Natural killer cell (primary cell): ENCODE measurements around the gene DIRAS1. TPM values are rescaled to one million over a fixed set of nuclear protein-coding genes. Genes with fewer than 3 reads are reported as not detected.
A peak's percentile ranks its signal among the peaks of the same experiment; 100 is the strongest.

Experiments used
- ATAC-seq, 3 donors: fragments of 150-1000 bp in 2 of 3; fragments of 200-7000 bp in 1 of 3; cut with Tn5 transposase; 1 replicate in 1 of 3; 2 replicates in 2 of 3; pipeline ENCODE4 v1.10.0; 2021; ENCODE audit warnings: mild to moderate bottlenecking in 2 of 3, moderate library complexity in 2 of 3
- DNase-seq, 2 donors: peaks; one replicate each; pipeline versions ENCODE4 v3.0.0 to v3.0.0-alpha.2; 2013 to 2021; ENCODE audit warnings: mixed read lengths in 1 of 2
- H3K27ac ChIP-seq: one replicate; pipeline ENCODE4 v1.5.1; 2013; ENCODE audit warnings: mild to moderate bottlenecking, low read length
- H3K27me3 ChIP-seq: one replicate; pipeline ENCODE4 v1.6.1; 2013; ENCODE audit warnings: low read length; ENCODE audit not compliant: control insufficient read depth, insufficient read depth
- H3K36me3 ChIP-seq: one replicate; pipeline ENCODE4 v1.6.1; 2013; ENCODE audit warnings: low read length; ENCODE audit not compliant: control insufficient read depth, insufficient read depth
- H3K4me1 ChIP-seq: one replicate; pipeline ENCODE4 v1.6.1; 2013; ENCODE audit warnings: low read length; ENCODE audit not compliant: control insufficient read depth, insufficient read depth
- H3K4me3 ChIP-seq: one replicate; pipeline ENCODE4 v1.5.1; 2013; ENCODE audit warnings: low read length
- H3K9me3 ChIP-seq: one replicate; pipeline ENCODE4 v1.6.1; 2013; ENCODE audit warnings: low read length; ENCODE audit not compliant: control insufficient read depth, insufficient read depth
- H3K27ac Mint-ChIP-seq, 2 donors: one replicate each; pipeline ENCODE4 v1.8.0; 2022; ENCODE audit warnings: mild to moderate bottlenecking in 2 of 2, mixed read lengths in 2 of 2, moderate library complexity in 1 of 2
- H3K27me3 Mint-ChIP-seq, 2 donors: one replicate each; pipeline ENCODE4 v1.8.0; 2022; ENCODE audit warnings: low read depth in 2 of 2, mixed read lengths in 2 of 2
- H3K36me3 Mint-ChIP-seq: one replicate; pipeline ENCODE4 v1.8.0; 2022; ENCODE audit warnings: mixed read lengths
- H3K4me1 Mint-ChIP-seq, 2 donors: one replicate each; pipeline ENCODE4 v1.8.0; 2022; ENCODE audit warnings: mixed read lengths in 2 of 2
- H3K4me3 Mint-ChIP-seq: one replicate; pipeline ENCODE4 v1.8.0; 2022; ENCODE audit warnings: mild to moderate bottlenecking, moderate library complexity, mixed read lengths
- H3K9me3 Mint-ChIP-seq, 2 donors: one replicate each; pipeline ENCODE4 v1.8.0; 2022; ENCODE audit warnings: mixed read lengths in 2 of 2
- WGBS: methylation state at CpG from one replicate; pipeline ENCODE4 v1.1.7; 2013; ENCODE audit warnings: missing lambda C conversion rate; ENCODE audit not compliant: insufficient coverage; 5-methylcytosine and 5-hydroxymethylcytosine counted together
- intact Hi-C: fragments of 100-400 bp; cut with micrococcal nuclease; formaldehyde crosslinking; loops from one replicate; pipeline ENCODE4 v1.14.2; 2022
- total RNA-seq, 4 donors: library from RNA; stranded (reverse); fragments of 120-200 nt in 1 of 4; gene quantifications; one replicate each; pipeline versions ENCODE4 v1.2.3 to v1.2.4, GENCODE V29; 2013 to 2022
- TF ChIP-seq, protein P1 (sequence below): fragments of 200-600 bp; IDR thresholded peaks from one replicate; pipeline ENCODE4 v1.8.0; 2022; ENCODE audit warnings: antibody characterized with exemption

The DIRAS1 gene
- total RNA-seq, 3 donors from 2014 or later (not counting 1 experiment from before 2014, with no cell fraction given): 0.12 to 0.48 (median 0.18) TPM

DNA sequence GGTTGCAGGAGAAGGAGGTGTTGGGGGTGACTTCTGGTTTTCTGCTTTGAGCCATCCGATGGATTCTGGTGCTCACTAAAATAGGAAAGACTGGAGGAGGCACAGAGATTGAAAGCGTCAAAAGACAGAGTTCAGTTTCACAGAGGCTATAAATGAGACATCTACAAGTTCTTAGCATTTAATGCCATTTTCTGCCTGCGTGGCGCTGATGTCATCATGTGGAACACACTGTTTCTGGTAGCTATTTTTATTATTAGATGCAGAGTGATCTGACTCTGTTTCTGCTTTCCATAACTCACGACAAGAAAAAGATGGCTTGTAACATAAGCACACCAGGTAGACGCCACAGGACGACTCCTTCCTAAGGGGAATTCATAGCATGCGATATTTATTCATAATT, 21.9 kb upstream of the DIRAS1 start:
- intact Hi-C loops: no loop called here
- DNase-seq (no peak), ATAC-seq (no peak)
- H3K27me3 Mint-ChIP-seq: peaks cover 13 to 17% of the 10 kb centered on the region in 2 donors
- no peaks in the 10 kb centered on the region for H3K9me3 ChIP-seq
- H3K4me1 Mint-ChIP-seq: peaks cover 16 to 17% of the 10 kb centered on the region in 2 donors
- no peaks in the 10 kb centered on the region for H3K36me3 Mint-ChIP-seq
- H3K4me3 ChIP-seq: no peak overlapping the region
- H3K27me3 ChIP-seq: no peaks in the 10 kb centered on the region
- no peak overlapping the region for H3K27ac Mint-ChIP-seq
- no peaks in the 10 kb centered on the region for H3K9me3 Mint-ChIP-seq
- peaks cover 14% of the 10 kb centered on the region for H3K4me1 ChIP-seq
- TF ChIP-seq, protein P1, sequence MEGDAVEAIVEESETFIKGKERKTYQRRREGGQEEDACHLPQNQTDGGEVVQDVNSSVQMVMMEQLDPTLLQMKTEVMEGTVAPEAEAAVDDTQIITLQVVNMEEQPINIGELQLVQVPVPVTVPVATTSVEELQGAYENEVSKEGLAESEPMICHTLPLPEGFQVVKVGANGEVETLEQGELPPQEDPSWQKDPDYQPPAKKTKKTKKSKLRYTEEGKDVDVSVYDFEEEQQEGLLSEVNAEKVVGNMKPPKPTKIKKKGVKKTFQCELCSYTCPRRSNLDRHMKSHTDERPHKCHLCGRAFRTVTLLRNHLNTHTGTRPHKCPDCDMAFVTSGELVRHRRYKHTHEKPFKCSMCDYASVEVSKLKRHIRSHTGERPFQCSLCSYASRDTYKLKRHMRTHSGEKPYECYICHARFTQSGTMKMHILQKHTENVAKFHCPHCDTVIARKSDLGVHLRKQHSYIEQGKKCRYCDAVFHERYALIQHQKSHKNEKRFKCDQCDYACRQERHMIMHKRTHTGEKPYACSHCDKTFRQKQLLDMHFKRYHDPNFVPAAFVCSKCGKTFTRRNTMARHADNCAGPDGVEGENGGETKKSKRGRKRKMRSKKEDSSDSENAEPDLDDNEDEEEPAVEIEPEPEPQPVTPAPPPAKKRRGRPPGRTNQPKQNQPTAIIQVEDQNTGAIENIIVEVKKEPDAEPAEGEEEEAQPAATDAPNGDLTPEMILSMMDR: no peak
- 81% methylated on average over 8 of the region's 8 CpGs for WGBS
- no peak overlapping the region for H3K27ac ChIP-seq
- no peaks in the 10 kb centered on the region for H3K36me3 ChIP-seq
- no peak overlapping the region for H3K4me3 Mint-ChIP-seq

DNA sequence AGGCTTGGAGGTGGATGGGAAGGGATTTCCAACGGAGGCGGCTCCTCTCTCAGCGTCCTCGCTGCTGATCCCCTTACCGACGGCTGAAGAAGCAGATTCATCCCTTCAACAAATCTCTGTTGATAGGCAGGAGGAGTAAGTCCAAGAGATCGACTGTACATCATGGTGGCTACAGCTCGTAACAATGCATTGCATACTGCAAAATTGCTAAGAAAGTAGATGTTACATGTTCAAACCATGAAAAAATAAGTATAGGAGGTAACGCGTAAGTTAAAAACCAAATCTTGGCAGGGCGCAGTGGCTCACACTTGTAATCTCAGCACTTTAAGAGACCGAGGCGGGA, 19.1 kb upstream of the DIRAS1 start:
- Histone ChIP-seq H3K9me3 (no peaks in the 10 kb centered on the region), H3K4me1 (peaks cover 14% of the 10 kb centered on the region), H3K27me3 (no peaks in the 10 kb centered on the region), H3K36me3 (peaks cover 12% of the 10 kb centered on the region), H3K4me3 (no peak overlapping the region), H3K27ac (no peak overlapping the region)
- Mint-ChIP-seq H3K27ac (peak overlapping the region in 1 of 2 donors; percentile 68), H3K27me3 (peaks cover 13 to 14% of the 10 kb centered on the region in 2 donors), H3K4me1 (peaks cover 16 to 21% of the 10 kb centered on the region in 2 donors), H3K36me3 (no peaks in the 10 kb centered on the region), H3K9me3 (no peaks in the 10 kb centered on the region), H3K4me3 (peak overlapping the region; percentile 86)
- intact Hi-C loops: no loop called here
- DNase-seq (no peak), ATAC-seq (no peak)
- TF ChIP-seq, protein P1: no peak
- 45% methylated on average over 13 of the region's 13 CpGs for WGBS

DNA sequence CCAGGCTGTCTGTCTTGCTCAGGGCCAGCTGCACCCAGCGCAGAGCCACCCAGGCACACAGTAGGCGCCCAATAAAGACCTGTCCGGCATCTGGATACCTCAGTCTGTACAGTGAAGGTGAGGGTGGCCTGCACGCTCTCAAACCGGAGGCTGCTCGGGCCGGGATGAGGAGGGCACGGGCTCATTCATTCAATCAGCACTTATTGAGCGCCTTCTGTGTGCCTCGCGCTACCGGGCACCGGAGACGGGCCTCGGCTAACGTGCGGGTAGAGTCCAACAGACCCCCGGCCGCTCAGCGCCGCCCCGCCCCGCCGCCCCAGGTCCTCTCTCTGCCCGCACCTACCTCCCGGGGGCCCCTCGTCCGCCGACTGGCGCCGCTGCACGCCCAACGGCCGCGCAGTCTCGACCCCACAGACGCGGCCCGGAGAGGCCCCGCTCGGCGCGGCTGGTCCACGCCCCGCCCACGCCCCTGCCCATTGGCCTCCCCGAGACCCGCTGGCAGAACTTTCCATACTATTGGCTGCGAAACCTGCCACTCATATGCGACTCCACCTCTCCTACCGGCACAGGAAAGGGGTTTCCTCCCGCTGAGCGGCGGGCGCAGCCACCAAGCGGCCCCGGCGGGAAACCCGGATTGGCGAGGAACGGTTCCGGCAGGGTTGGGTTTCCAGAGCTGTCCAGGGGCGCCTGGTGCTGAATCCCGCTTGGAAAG, 18.6 kb upstream of the DIRAS1 start, which contains the start of gene SLC39A3:
Gene SLC39A3 (minus strand): TSS at position 416 of the 712 bp plus-strand sequence. CDS start 2,760 bp downstream, outside the sequence.
- intact Hi-C loops: loop anchor here (1.0 kb wide), 1 partner anchor 44 kb away; the partner anchor contains the start of gene SGTA
- Mint-ChIP-seq H3K27me3 (peaks cover 13 to 14% of the 10 kb centered on the region in 2 donors), H3K4me3 (peak within 1 kb of the TSS; percentile 86), H3K9me3 (no peaks in the 10 kb centered on the region), H3K4me1 (peaks cover 16 to 21% of the 10 kb centered on the region in 2 donors), H3K36me3 (no peaks in the 10 kb centered on the region), H3K27ac (peak within 1 kb of the TSS in 1 of 2 donors; percentile 68)
- H3K4me1 ChIP-seq: peaks cover 14% of the 10 kb centered on the region
- no peaks in the 10 kb centered on the region for H3K9me3 ChIP-seq
- TF ChIP-seq, protein P1: no peak
- peak; percentile 99 to 100 (median 100) for ATAC-seq
- H3K4me3 ChIP-seq: peak within 1 kb of the TSS; percentile 64
- H3K27me3 ChIP-seq: no peaks in the 10 kb centered on the region
- peak; percentile 97 to 98 for DNase-seq
- peaks cover 16% of the 10 kb centered on the region for H3K36me3 ChIP-seq
- peak within 1 kb of the TSS; percentile 54 for H3K27ac ChIP-seq
- WGBS: under 1% methylated on average over 64 of the region's 64 CpGs
